ENCODE results near the gene NEBL. TPM values are rescaled to one million over a fixed set of nuclear protein-coding genes. Genes with fewer than 3 reads are reported as not detected.
"Not testable (repeated sequence)": the region's sequence is repeated elsewhere in the genome, so short reads cannot be mapped to it uniquely, and the experiment has no call there.

NEBL gene, protein sequence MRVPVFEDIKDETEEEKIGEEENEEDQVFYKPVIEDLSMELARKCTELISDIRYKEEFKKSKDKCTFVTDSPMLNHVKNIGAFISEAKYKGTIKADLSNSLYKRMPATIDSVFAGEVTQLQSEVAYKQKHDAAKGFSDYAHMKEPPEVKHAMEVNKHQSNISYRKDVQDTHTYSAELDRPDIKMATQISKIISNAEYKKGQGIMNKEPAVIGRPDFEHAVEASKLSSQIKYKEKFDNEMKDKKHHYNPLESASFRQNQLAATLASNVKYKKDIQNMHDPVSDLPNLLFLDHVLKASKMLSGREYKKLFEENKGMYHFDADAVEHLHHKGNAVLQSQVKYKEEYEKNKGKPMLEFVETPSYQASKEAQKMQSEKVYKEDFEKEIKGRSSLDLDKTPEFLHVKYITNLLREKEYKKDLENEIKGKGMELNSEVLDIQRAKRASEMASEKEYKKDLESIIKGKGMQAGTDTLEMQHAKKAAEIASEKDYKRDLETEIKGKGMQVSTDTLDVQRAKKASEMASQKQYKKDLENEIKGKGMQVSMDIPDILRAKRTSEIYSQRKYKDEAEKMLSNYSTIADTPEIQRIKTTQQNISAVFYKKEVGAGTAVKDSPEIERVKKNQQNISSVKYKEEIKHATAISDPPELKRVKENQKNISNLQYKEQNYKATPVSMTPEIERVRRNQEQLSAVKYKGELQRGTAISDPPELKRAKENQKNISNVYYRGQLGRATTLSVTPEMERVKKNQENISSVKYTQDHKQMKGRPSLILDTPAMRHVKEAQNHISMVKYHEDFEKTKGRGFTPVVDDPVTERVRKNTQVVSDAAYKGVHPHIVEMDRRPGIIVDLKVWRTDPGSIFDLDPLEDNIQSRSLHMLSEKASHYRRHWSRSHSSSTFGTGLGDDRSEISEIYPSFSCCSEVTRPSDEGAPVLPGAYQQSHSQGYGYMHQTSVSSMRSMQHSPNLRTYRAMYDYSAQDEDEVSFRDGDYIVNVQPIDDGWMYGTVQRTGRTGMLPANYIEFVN
- under 0.01 TPM in 1 of 2 replicates, not detected in the other for total RNA-seq (2014; rRNA removed; shearing (Covaris generic))

DNA sequence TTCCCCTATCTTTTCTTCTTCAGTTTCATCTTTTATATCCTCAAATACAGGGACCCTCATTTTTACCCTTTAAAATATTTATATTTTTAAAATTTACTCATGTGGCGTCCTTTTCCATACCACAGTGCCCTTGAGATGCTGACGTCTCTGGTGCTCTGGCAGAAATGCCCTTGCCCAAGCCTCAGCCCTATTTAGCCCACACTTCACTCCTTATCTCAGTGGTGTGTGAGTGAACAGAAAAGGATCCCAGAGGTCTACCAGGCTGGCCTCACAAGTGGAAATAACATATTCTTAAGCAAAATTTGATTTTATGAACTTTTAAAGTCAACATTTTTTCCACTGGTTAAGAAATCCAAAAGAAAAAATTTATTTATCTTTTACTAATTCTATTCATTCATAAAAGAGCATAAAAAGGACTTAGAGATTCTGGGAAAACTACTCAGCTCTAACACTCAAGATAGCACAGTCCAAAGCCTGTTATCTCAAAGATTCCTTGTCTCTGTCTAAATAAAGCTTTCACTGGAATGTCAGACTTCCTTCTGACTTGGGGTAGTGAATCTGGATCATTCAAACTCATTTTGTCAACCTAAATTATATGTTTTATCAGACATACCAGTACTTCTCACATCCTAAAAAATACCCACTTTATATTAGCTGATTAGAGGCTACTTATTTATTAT, at the start of gene NEBL:
TSS of gene NEBL (minus strand) at position 166 of the 680 bp plus-strand sequence. CDS start at position 60, 106 bp downstream.
- DNase-seq (ENCODE audit: low read depth): no peak

GRCh38 chr10:20945546-20946332, 48.6 kb upstream of the NEBL start:
- no peak for DNase-seq (ENCODE audit: low read depth)

- no peak for DNase-seq (ENCODE audit: low read depth)
Observed at GRCh38 chr10:20944789-20945502, 47.8 kb upstream of the NEBL start.

- DNase-seq (ENCODE audit: low read depth): not testable (repeated sequence)
Observed at GRCh38 chr10:20939414-20939813, 42.3 kb upstream of the NEBL start.

DNA sequence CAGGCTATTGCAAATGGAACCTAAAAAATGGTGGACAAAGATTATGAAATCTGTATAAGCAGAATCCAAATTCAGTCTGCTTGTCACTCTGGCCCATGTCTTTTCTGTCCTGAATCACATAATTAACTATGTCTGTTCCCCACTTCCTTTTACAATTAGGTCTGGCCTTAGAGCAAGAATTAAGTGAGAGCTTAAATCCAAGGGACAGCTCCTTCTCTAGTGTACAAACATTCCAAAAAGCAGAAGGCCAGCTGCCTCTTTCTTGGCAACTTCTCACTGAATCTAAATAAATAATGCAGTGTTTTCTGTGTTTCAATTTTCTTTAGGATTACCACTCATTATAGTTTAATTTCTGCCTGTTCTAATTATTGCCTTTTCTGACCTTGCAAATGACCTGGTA, 39.3 kb upstream of the NEBL start:
- no peak for DNase-seq (ENCODE audit: low read depth)

DNA sequence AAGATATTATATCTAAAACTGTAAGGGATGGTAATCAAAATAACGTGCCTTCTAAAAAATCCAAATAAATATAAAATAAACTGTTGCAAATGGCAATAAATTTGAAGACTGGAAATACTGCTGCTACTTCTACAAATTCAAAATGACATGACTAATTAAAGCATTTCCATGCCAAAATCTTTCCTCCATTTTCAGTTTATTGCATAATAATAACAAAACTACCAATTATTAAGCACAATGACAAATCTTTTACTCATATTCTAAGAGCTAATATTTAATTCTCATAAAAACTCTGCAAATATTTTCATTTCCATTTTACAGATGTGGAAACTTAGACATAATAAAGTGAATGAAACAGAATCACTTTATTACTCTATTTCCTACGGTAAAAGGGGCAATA, 38.8 kb upstream of the NEBL start:
- no peak for DNase-seq (ENCODE audit: low read depth)

DNA sequence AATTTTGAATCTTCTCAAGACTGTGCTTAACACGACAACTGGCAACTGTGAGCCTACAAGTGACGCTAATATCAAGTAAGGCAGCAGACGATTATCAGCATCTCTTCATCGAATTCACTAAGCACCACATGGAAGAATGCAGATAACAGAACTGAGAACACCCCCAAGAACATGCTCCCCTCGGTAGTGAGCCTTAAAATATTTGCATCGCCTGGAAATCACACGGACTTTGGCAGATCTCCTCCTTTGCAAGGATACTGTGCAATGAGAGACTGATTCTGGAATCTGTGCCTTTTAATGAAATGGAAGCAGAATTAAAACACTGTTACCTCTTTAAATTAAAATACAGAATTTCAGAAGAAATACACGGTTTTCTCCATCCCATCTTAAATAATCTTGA, 38.2 kb upstream of the NEBL start:
- DNase-seq (ENCODE audit: low read depth): no peak

- no peak for DNase-seq (ENCODE audit: low read depth)
Observed at GRCh38 chr10:20933705-20934104, 36.6 kb upstream of the NEBL start.

GRCh38 chr10:20932606-20933126, 35.6 kb upstream of the NEBL start:
- DNase-seq (ENCODE audit: low read depth): no peak

GRCh38 chr10:20931156-20931795, 34.2 kb upstream of the NEBL start:
- DNase-seq (ENCODE audit: low read depth): no peak

- DNase-seq (ENCODE audit: low read depth): no peak
Observed at GRCh38 chr10:20927456-20927855, 30.3 kb upstream of the NEBL start.

GRCh38 chr10:20922451-20922850, 25.3 kb upstream of the NEBL start:
- DNase-seq (ENCODE audit: low read depth): no peak

- DNase-seq (ENCODE audit: low read depth): no peak
Observed at GRCh38 chr10:20922033-20922432, 24.9 kb upstream of the NEBL start.

- no peak for DNase-seq (ENCODE audit: low read depth)
Observed at GRCh38 chr10:20920061-20920460, 22.9 kb upstream of the NEBL start.

- DNase-seq (ENCODE audit: low read depth): no peak
Observed at GRCh38 chr10:20919481-20919880, 22.4 kb upstream of the NEBL start.

GRCh38 chr10:20916976-20917375, 19.9 kb upstream of the NEBL start:
- no peak for DNase-seq (ENCODE audit: low read depth)

DNA sequence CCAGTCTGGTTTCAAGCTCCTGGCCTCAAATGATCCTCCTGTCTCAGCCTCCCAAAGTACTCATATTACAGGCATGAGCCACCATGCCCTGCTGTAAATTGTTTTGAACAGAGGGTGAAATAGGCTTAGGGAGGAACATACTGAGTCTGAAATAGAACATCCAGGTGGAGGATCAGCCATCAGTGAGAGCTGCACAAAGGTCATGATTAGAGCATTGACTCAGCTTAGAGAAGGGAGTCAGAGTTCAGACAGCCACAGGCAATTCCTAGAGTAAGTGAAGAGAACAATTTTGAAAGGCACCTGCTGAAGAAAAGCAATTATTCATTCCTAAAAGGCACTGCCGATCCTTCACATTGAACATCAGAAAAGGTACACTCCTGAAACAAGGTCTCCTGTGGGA, 15.9 kb upstream of the NEBL start:
- DNase-seq (ENCODE audit: low read depth): no peak

DNA sequence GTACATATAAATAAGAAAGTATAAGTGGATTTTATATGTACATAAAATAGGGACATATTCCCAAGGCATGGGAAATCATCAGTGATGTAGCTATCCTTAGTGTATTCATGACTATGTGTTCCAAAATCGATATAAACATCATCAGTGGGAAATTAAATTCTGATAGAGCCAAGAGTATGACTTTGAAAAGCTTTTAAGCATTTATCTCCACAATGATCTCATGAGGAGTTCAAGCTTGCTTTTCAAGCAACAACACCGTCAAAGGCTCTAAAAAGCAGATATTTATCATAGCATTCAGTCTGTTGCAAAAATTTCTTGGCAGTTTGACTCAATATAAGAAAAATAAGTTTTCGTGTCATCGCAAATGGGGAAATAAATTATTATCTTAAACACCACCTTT, 14.5 kb upstream of the NEBL start:
- no peak for DNase-seq (ENCODE audit: low read depth)

GRCh38 chr10:20909801-20910200, 12.7 kb upstream of the NEBL start:
- no peak for DNase-seq (ENCODE audit: low read depth)

DNA sequence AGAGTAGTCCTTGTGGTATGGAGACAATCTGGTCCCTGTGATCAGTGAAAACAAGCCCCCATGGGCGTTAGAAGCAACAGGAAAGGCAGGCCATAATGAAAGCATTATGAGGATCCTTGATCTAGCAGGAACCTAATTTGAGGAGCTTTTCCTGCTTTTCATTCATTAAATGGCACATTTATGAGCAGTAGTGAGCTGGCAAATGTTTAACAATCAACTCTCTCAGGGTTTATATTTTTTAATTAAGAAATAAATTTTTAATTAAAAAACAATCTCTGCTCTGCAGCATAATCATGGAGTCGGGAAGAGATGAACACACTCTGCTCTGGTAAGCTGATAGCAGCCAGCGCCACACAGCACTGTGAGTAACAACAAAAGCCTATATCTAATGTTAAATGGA, 11.3 kb upstream of the NEBL start:
- DNase-seq (ENCODE audit: low read depth): no peak
